Sigmoid colon (tissue), 7 donors: ENCODE data around the gene RELA. TPM values are rescaled to one million over a fixed set of nuclear protein-coding genes. Genes with fewer than 3 reads are reported as not detected.
A peak's percentile ranks its signal among the peaks of the same experiment; 100 is the strongest.
"Not testable (repeated sequence)": the region's sequence is repeated elsewhere in the genome, so short reads cannot be mapped to it uniquely, and the experiment has no call there.

ENCODE experiments used
- DNase-seq: peaks from one replicate; pipeline ENCODE4 v3.0.0-alpha.2; 2019
- H3K27ac ChIP-seq, 4 donors: fragments of 200-600 bp; sonication (generic); one replicate each; pipeline ENCODE4 v1.5.1; 2016 to 2019; ENCODE audit warnings: mild to moderate bottlenecking in 1 of 4
- H3K27me3 ChIP-seq, 3 donors: fragments of 200-600 bp; sonication (generic); one replicate each; pipeline ENCODE4 v1.5.1; 2019; ENCODE audit warnings: mild to moderate bottlenecking in 1 of 3
- H3K36me3 ChIP-seq, 4 donors: fragments of 200-600 bp; sonication (generic); one replicate each; pipeline ENCODE4 v1.5.1; 2016 to 2019
- H3K4me1 ChIP-seq, 4 donors: fragments of 200-600 bp; sonication (generic); one replicate each; pipeline ENCODE4 v1.5.1; 2017 to 2019
- H3K4me3 ChIP-seq, 4 donors: fragments of 200-600 bp; sonication (generic); one replicate each; pipeline ENCODE4 v1.5.1; 2017 to 2019; ENCODE audit warnings: mild to moderate bottlenecking in 2 of 4, moderate library complexity in 1 of 4
- H3K9me3 ChIP-seq, 4 donors: fragments of 200-600 bp in 3 of 4; sonication (generic) in 3 of 4; one replicate each; pipeline versions ENCODE4 v1.5.1 to v1.6.1; 2013 to 2019
- CTCF ChIP-seq, 4 experiments: fragments of 450-650 bp in 3 of 4; fragments of 200-600 bp in 1 of 4; IDR thresholded peaks; one replicate each; pipeline ENCODE4 v1.5.1; 2016 to 2019; ENCODE audit warnings: antibody characterized with exemption in 4 of 4, mild to moderate bottlenecking in 3 of 4, moderate library complexity in 2 of 4
- EP300 ChIP-seq, 4 donors: sonication (generic); formaldehyde crosslinking; IDR thresholded peaks; one replicate each; pipeline ENCODE4 v1.6.1; 2017; ENCODE audit warnings: antibody characterized with exemption in 4 of 4
- POLR2A ChIP-seq, 2 donors: fragments of 450-650 bp; IDR thresholded peaks; one replicate each; pipeline ENCODE4 v1.6.1; 2016; ENCODE audit warnings: antibody characterized with exemption in 2 of 2, mild to moderate bottlenecking in 2 of 2, moderate library complexity in 2 of 2
- POLR2AphosphoS5 ChIP-seq, 4 donors: sonication (generic); formaldehyde crosslinking; IDR thresholded peaks; one replicate each; pipeline ENCODE4 v1.6.1; 2017; ENCODE audit warnings: antibody characterized with exemption in 4 of 4
- WGBS, 2 donors: extraction: QIAGEN DNeasy Blood & Tissue Kit; methylation state at CpG; one replicate each; pipeline ENCODE4 v1.1.7; 2013; 5-methylcytosine and 5-hydroxymethylcytosine counted together
- intact Hi-C: fragments of 100-400 bp; cut with DNase I; formaldehyde crosslinking; loops from one replicate; pipeline ENCODE4 v1.15.1; 2023
- polyA plus RNA-seq, 3 donors: library from polyadenylated mRNA; stranded (reverse); fragments of 200-250 nt; gene quantifications; one replicate each; pipeline ENCODE4 v1.2.3, GENCODE V29; 2013
- total RNA-seq, 4 donors: library from RNA; depleted of rRNA; stranded (reverse); fragments of >200 nt; gene quantifications; one replicate each; pipeline ENCODE4 v1.1.0, GENCODE V29; 2016
- donor health status: healthy with polysubstance abuse.
- donor health status: Bipolar disorder and iron deficiency.
- donor health status: healthy.

Gene RELA
- total and polyA plus RNA-seq, 7 donors = 33.6 to 62.6 (median 44.8) TPM

GRCh38 chr11:65692367-65692766 lies 29.7 kb upstream of the RELA start:
- DNase-seq = no peak
- Histone ChIP-seq H3K9me3 (no peaks in the 10 kb centered on the region), H3K36me3 (no peaks in the 10 kb centered on the region), H3K27me3 (no peaks in the 10 kb centered on the region), H3K4me3 (no peak overlapping the region), H3K27ac (no peak overlapping the region), H3K4me1 (peaks cover 0 to 9% (median 7%) of the 10 kb centered on the region in 4 donors)
- TF ChIP-seq POLR2A (IDR thresholded peaks at IDR 0.05) (no peak), EP300 (IDR thresholded peaks at IDR 0.05) (no peak), POLR2AphosphoS5 (IDR thresholded peaks at IDR 0.05) (no peak), CTCF (IDR thresholded peaks at IDR 0.05) (no peak)
- 47 to 71% methylated on average over 11 of the region's 11 CpGs for WGBS, 2 donors
- intact Hi-C loops = no loop called here

- H3K4me3 ChIP-seq, H3K9me3 ChIP-seq, H3K36me3 ChIP-seq, H3K27ac ChIP-seq, H3K4me1 ChIP-seq, intact Hi-C loops, H3K27me3 ChIP-seq, DNase-seq: not testable (repeated sequence)
- WGBS, 2 donors = 87 to 96% methylated on average over 8 of the region's 8 CpGs
Measured at GRCh38 chr11:65691847-65692246, 29.1 kb upstream of the RELA start.

GRCh38 chr11:65685981-65686380 lies 23.3 kb upstream of the RELA start:
- Histone ChIP-seq H3K4me3 (no peak overlapping the region), H3K4me1 (peaks cover 0 to 13% (median 9%) of the 10 kb centered on the region in 4 donors), H3K27me3 (no peaks in the 10 kb centered on the region), H3K27ac (peak overlapping the region; percentile 17 to 75 (median 58)), H3K9me3 (no peaks in the 10 kb centered on the region), H3K36me3 (no peaks in the 10 kb centered on the region)
- DNase-seq = peak; percentile 74
- WGBS, 2 donors = 86 to 87% methylated on average over 8 of the region's 8 CpGs
- TF ChIP-seq POLR2A (IDR thresholded peaks at IDR 0.05) = no peak
- TF ChIP-seq CTCF (IDR thresholded peaks at IDR 0.05) = peak in 1 of 4 experiments; percentile 14
- peak in 2 of 4 donors; percentile 12 to 13 for TF ChIP-seq POLR2AphosphoS5 (IDR thresholded peaks at IDR 0.05)
- TF ChIP-seq EP300 (IDR thresholded peaks at IDR 0.05) = no peak
- intact Hi-C loops = no loop called here

GRCh38 chr11:65683480-65683879 lies 20.8 kb upstream of the RELA start:
- H3K9me3 ChIP-seq, DNase-seq, H3K36me3 ChIP-seq, H3K4me3 ChIP-seq, H3K27ac ChIP-seq, intact Hi-C loops, H3K27me3 ChIP-seq: not testable (repeated sequence)
- 87 to 89% methylated on average over 6 of the region's 6 CpGs for WGBS, 2 donors
- H3K4me1 ChIP-seq = peaks cover 0 to 13% (median 9%) of the 10 kb centered on the region in 4 donors

- H3K36me3 ChIP-seq = no peaks in the 10 kb centered on the region
- no peaks in the 10 kb centered on the region for H3K27me3 ChIP-seq
- no peak for TF ChIP-seq CTCF (IDR thresholded peaks at IDR 0.05)
- TF ChIP-seq POLR2AphosphoS5 (IDR thresholded peaks at IDR 0.05) = no peak
- no peak for TF ChIP-seq POLR2A (IDR thresholded peaks at IDR 0.05)
- TF ChIP-seq EP300 (IDR thresholded peaks at IDR 0.05) = no peak
- 77 to 80% methylated on average over 5 of the region's 5 CpGs for WGBS, 2 donors
- intact Hi-C loops = no loop called here
- H3K9me3 ChIP-seq = no peaks in the 10 kb centered on the region
- H3K4me3 ChIP-seq = no peak overlapping the region
- no peak for DNase-seq
- H3K4me1 ChIP-seq = peaks cover 0 to 3% (median 0%) of the 10 kb centered on the region in 4 donors
- no peak overlapping the region for H3K27ac ChIP-seq
Measured at GRCh38 chr11:65680192-65680743, 17.6 kb upstream of the RELA start.

GRCh38 chr11:65672982-65673381 lies 10.3 kb upstream of the RELA start:
- Histone ChIP-seq H3K4me1 (no peaks in the 10 kb centered on the region), H3K27ac (no peak overlapping the region), H3K9me3 (no peaks in the 10 kb centered on the region), H3K27me3 (no peaks in the 10 kb centered on the region), H3K4me3 (no peak overlapping the region), H3K36me3 (no peaks in the 10 kb centered on the region)
- TF ChIP-seq POLR2A (IDR thresholded peaks at IDR 0.05) = no peak
- no peak for TF ChIP-seq CTCF (IDR thresholded peaks at IDR 0.05)
- TF ChIP-seq POLR2AphosphoS5 (IDR thresholded peaks at IDR 0.05) = no peak
- TF ChIP-seq EP300 (IDR thresholded peaks at IDR 0.05) = no peak
- WGBS, 2 donors = 90 to 98% methylated on average over 2 of the region's 2 CpGs
- intact Hi-C loops = no loop called here
- no peak for DNase-seq
